Heart left ventricle (tissue), 16 donors: ENCODE measurements around the gene ATXN7L3. TPM values are rescaled to one million over a fixed set of nuclear protein-coding genes. Genes with fewer than 3 reads are reported as not detected.

Experiments used
- ATAC-seq, 4 donors: fragments of 200-7000 bp; cut with Tn5 transposase; one replicate each; pipeline ENCODE4 v1.9.1; 2020 to 2022; ENCODE audit warnings: moderate library complexity in 4 of 4, mild to moderate bottlenecking in 3 of 4, moderate number of reproducible peaks in 1 of 4
- DNase-seq, 5 donors: peaks; one replicate each; pipeline ENCODE4 v3.0.0-alpha.2; 2020
- H3K27ac ChIP-seq, 12 donors: fragments of 200-600 bp; sonication (generic) in 4 of 12; one replicate each; pipeline versions ENCODE4 v1.5.0 to v1.8.0; 2016 to 2022; ENCODE audit warnings: mild to moderate bottlenecking in 2 of 12
- H3K27me3 ChIP-seq, 9 donors: fragments of 200-600 bp; sonication (generic) in 2 of 9; one replicate each; pipeline versions ENCODE4 v1.5.1 to v1.8.0; 2016 to 2022; ENCODE audit warnings: mild to moderate bottlenecking in 3 of 9
- H3K36me3 ChIP-seq, 9 donors: fragments of 200-600 bp; sonication (generic) in 2 of 9; one replicate each; pipeline versions ENCODE4 v1.5.0 to v1.8.0; 2018 to 2022; ENCODE audit warnings: mild to moderate bottlenecking in 2 of 9
- H3K4me1 ChIP-seq, 12 donors: fragments of 200-600 bp; sonication (generic) in 4 of 12; one replicate each; pipeline versions ENCODE4 v1.5.0 to v1.8.0; 2016 to 2022; ENCODE audit warnings: mild to moderate bottlenecking in 3 of 12
- H3K4me3 ChIP-seq, 12 donors: fragments of 200-600 bp; sonication (generic) in 4 of 12; one replicate each; pipeline versions ENCODE4 v1.5.0 to v1.8.0; 2017 to 2022; ENCODE audit warnings: mild to moderate bottlenecking in 9 of 12, moderate library complexity in 4 of 12
- H3K9me3 ChIP-seq, 12 donors: fragments of 200-600 bp; sonication (generic) in 4 of 12; one replicate each; pipeline versions ENCODE4 v1.5.0 to v1.8.0; 2016 to 2022; ENCODE audit warnings: mild to moderate bottlenecking in 1 of 12
- CTCF ChIP-seq, 12 donors: fragments of 200-600 bp; sonication (generic) in 4 of 12; IDR thresholded peaks; one replicate each; pipeline versions ENCODE4 v1.5.0 to v1.8.0; 2018 to 2022; ENCODE audit warnings: antibody characterized with exemption in 12 of 12, mild to moderate bottlenecking in 5 of 12
- POLR2A ChIP-seq, 2 donors: fragments of 450-650 bp; IDR thresholded peaks; one replicate each; pipeline ENCODE4 v1.6.1; 2017; ENCODE audit warnings: antibody characterized with exemption in 2 of 2, mild to moderate bottlenecking in 2 of 2, moderate library complexity in 2 of 2
- WGBS, 4 donors: extraction: QIAGEN DNeasy Blood & Tissue Kit in 2 of 4; methylation state at CpG; one replicate each; pipeline versions ENCODE4 v1.1.5 to v1.1.7; 2013 to 2018; 5-methylcytosine and 5-hydroxymethylcytosine counted together
- intact Hi-C, 10 donors: fragments of 100-400 bp; cut with DNase I; formaldehyde crosslinking; loops; one replicate each; pipeline versions ENCODE4 v1.11.1 to v1.14.2; 2022
- polyA plus RNA-seq, 2 donors: library from polyadenylated mRNA; stranded (reverse); fragments of 200-250 nt; gene quantifications; one replicate each; pipeline ENCODE4 v1.2.3, GENCODE V29; 2013
- total RNA-seq, 9 donors: library from RNA; depleted of rRNA in 2 of 9; stranded (reverse); fragments of >200 nt in 2 of 9; fragmentation: NEBNext Ultra II Directional in 3 of 9; extraction: Animal tissue kit (Norgen Biotek cat#: 25700) in 3 of 9; gene quantifications; one replicate each; pipeline versions ENCODE4 v1.1.0 to v1.2.4, GENCODE V29; 2016 to 2023
- donor health status: ischemic (EF 13 %, LVEDD 7.1; RV severe dilation, severe dysfunction).
- donor health status: healthy with polysubstance abuse.
- donor health status: DM: no; HTN: yes; CAD: no.
- donor health status: DM: no; HTN: no; CAD: no.
- donor health status: ischemic (EF 25% LVEDD 6.9; RV normal size, moderate dysfunction).
- donor health status: ischemic (EF 25% LVEDD 5.7; RV mildly dilated, moderate dysfunction).
- donor health status: healthy.
- donor health status: DM: yes; HTN: yes; CAD: no.
- donor health status: ischemic (EF 35%, LVEDD 5.7; RV mildly dilated, moderate dysfunction).
- donor health status: nonischemic (EF 11% LVEDD 7.7; RV severe dilation, severe dysfunction).
- donor health status: DM: yes; HTN: yes; CAD: no.
- donor health status: PGD.
- donor health status: ischemic (EF 29% LVEDD 5.4; RV normal size, mild dysfunction).
- donor health status: nonischemic (EF 23%, LVEDD 6.1; RV moderate dilation, normal function).

ATXN7L3 gene
- total and polyA plus RNA-seq, 11 donors, result 24.1 to 54.4 (median 35.3) TPM

- 38 to 45% (median 42%) methylated on average over 5 of the region's 5 CpGs for WGBS, 4 donors
Measured at GRCh38 chr17:44170135-44170498, 29.6 kb downstream of the ATXN7L3 start.

DNA sequence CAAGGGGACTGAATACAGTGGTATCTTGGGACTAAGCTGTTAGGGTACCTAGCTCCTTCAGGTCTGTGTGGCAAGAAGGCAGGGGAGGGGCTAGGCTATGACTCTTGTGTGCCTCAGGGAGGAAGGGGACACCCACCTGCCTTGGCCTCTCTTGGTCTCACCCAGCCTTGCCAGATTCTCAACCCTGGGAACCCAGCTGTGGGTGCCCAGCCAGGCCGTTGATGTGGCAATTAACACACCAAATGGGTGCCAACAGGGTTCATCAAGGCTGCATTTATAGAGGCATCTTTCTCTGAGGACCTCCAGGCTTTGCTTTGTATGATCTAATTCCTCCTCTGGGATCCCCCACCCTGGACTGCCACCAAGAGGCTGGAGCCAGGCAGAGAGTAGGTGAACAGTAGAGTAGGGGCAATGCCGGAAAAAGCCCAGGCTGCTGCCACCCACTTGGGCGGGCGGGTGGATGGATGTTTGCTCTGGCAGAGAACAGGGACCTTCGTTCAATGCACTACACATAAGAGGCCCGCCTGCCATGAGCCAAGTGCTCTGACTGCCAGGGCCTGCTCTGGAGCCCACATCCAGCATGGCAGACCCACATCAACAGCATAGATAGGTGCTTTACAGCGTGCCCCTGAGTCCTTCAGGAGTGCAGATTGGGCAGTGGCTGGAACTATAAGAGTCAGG is 32.4 kb downstream of the ATXN7L3 start:
- Histone ChIP-seq H3K4me1 (peaks cover 0 to 32% (median 9%) of the 10 kb centered on the region in 12 donors), H3K36me3 (peaks cover 0 to 4% (median 0%) of the 10 kb centered on the region in 9 donors), H3K27ac (peak overlapping the region in 3 of 12 donors; percentile 19 to 52 (median 44)), H3K4me3 (no peak overlapping the region), H3K27me3 (no peaks in the 10 kb centered on the region), H3K9me3 (no peaks in the 10 kb centered on the region)
- ATAC-seq (peak in 2 of 4 donors; percentile 2 to 21), DNase-seq (no peak)
- intact Hi-C loops, result loop anchor here in 8 of 10 donors (2.0 to 10.0 kb wide), 3 partner anchors 19 to 225 kb away; partner anchors contain the start of gene PPY (in 7 of the 8)
- 55 to 64% (median 61%) methylated on average over 6 to 7 of the region's 7 CpGs for WGBS, 4 donors
- no peak for TF ChIP-seq POLR2A (IDR thresholded peaks at IDR 0.05)
- TF ChIP-seq CTCF (IDR thresholded peaks at IDR 0.05), result no peak

More at GRCh38 chr17:44170135-44170498, 29.6 kb downstream of the ATXN7L3 start:
- no peaks in the 10 kb centered on the region for H3K9me3 ChIP-seq
- TF ChIP-seq CTCF (IDR thresholded peaks at IDR 0.05), result no peak
- TF ChIP-seq POLR2A (IDR thresholded peaks at IDR 0.05), result no peak
- peak overlapping the region; percentile 63 to 97 (median 90) for H3K27ac ChIP-seq
- DNase-seq, result no peak
- peaks cover 0 to 18% (median 5%) of the 10 kb centered on the region in 9 donors for H3K36me3 ChIP-seq
- no peaks in the 10 kb centered on the region for H3K27me3 ChIP-seq
- peak overlapping the region in 9 of 12 donors; percentile 40 to 59 (median 54) for H3K4me3 ChIP-seq
- peaks cover 0 to 32% (median 9%) of the 10 kb centered on the region in 12 donors for H3K4me1 ChIP-seq
- intact Hi-C loops, result loop anchor here in 2 of 10 donors (5.0 kb wide), 1 partner anchor 228 kb away; the partner anchor contains the start of gene PPY (in 2 of the 2)
- ATAC-seq, result peak in 1 of 4 donors; percentile 24

DNA sequence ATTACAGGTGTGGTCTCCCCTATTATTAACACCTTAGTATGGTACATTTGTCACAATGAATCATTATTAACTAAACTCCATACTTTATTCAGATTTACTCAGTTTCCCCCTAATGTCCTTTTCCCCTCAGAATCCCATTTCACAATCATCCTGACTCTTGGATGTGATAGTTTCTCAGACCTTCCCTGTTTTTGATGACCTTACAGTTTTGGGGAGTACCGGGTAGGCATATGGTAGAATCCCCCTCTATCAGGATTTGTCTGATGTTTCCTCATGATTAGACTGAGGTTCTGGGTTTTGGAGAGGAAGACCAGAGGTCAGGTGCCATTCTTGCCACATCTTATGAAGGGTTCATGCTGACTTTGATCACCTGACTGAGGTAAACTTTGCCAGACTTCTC is 35.2 kb downstream of the ATXN7L3 start:
- WGBS, 4 donors, result 81 to 97% (median 95%) methylated on average over 1 of the region's 1 CpG
- H3K36me3 ChIP-seq, result no peaks in the 10 kb centered on the region
- no peak overlapping the region for H3K27ac ChIP-seq
- TF ChIP-seq CTCF (IDR thresholded peaks at IDR 0.05) (no peak), POLR2A (IDR thresholded peaks at IDR 0.05) (no peak)
- no peak overlapping the region for H3K4me3 ChIP-seq
- H3K4me1 ChIP-seq, result peaks cover 0 to 16% (median 6%) of the 10 kb centered on the region in 12 donors
- no peaks in the 10 kb centered on the region for H3K9me3 ChIP-seq
- H3K27me3 ChIP-seq, result no peaks in the 10 kb centered on the region
- no peak for ATAC-seq
- no peak for DNase-seq
- intact Hi-C loops, result loop anchor here in 6 of 10 donors (10.0 kb wide), 1 partner anchor 220 kb away; the partner anchor contains the start of gene PPY (in 6 of the 6)

- 77 to 84% (median 81%) methylated on average over 15 of the region's 15 CpGs for WGBS, 4 donors
- intact Hi-C loops, result loop anchor here in 6 of 10 donors (10.0 kb wide), 1 partner anchor 215 kb away; the partner anchor contains the start of gene PPY (in 6 of the 6)
Measured at GRCh38 chr17:44159519-44160210, 40.0 kb downstream of the ATXN7L3 start.

More at GRCh38 chr17:44159519-44160210, 40.0 kb downstream of the ATXN7L3 start:
- Histone ChIP-seq H3K4me3 (no peak overlapping the region), H3K4me1 (no peaks in the 10 kb centered on the region), H3K36me3 (no peaks in the 10 kb centered on the region), H3K27me3 (no peaks in the 10 kb centered on the region), H3K9me3 (no peaks in the 10 kb centered on the region), H3K27ac (no peak overlapping the region)
- TF ChIP-seq POLR2A (IDR thresholded peaks at IDR 0.05), result no peak
- no peak for TF ChIP-seq CTCF (IDR thresholded peaks at IDR 0.05)
- ATAC-seq (no peak), DNase-seq (no peak)
